ENCODE measurements around the gene C1orf232.

The C1orf232 gene

GRCh38 chr1:26189331-26189730 lies 20.6 kb upstream of the C1orf232 start:
- H3K4me3 ChIP-seq (ENCODE audit: low read depth, low read length) = no peak overlapping the region
- TF ChIP-seq CTCF (IDR thresholded peaks at IDR 0.05; ENCODE audit: low read depth, low read length, missing control alignments) = no peak
- no peak for DNase-seq (ENCODE audit: low read depth)

GRCh38 chr1:26188477-26188876 lies 19.7 kb upstream of the C1orf232 start:
- TF ChIP-seq CTCF (IDR thresholded peaks at IDR 0.05; ENCODE audit: low read depth, low read length, missing control alignments) = no peak

GRCh38 chr1:26187882-26188281 lies 19.1 kb upstream of the C1orf232 start:
- H3K4me3 ChIP-seq (ENCODE audit: low read depth, low read length) = no peak overlapping the region
- no peak for DNase-seq (ENCODE audit: low read depth)
- TF ChIP-seq CTCF (IDR thresholded peaks at IDR 0.05; ENCODE audit: low read depth, low read length, missing control alignments) = no peak

More at GRCh38 chr1:26188477-26188876, 19.7 kb upstream of the C1orf232 start:
- no peak for DNase-seq (ENCODE audit: low read depth)
- H3K4me3 ChIP-seq (ENCODE audit: low read depth, low read length) = no peak overlapping the region

GRCh38 chr1:26184883-26185282 lies 16.1 kb upstream of the C1orf232 start:
- H3K4me3 ChIP-seq (ENCODE audit: low read depth, low read length) = no peak overlapping the region
- DNase-seq (ENCODE audit: low read depth) = no peak
- TF ChIP-seq CTCF (IDR thresholded peaks at IDR 0.05; ENCODE audit: low read depth, low read length, missing control alignments) = no peak

GRCh38 chr1:26184086-26184485 lies 15.3 kb upstream of the C1orf232 start:
- no peak for TF ChIP-seq CTCF (IDR thresholded peaks at IDR 0.05; ENCODE audit: low read depth, low read length, missing control alignments)
- H3K4me3 ChIP-seq (ENCODE audit: low read depth, low read length) = no peak overlapping the region
- no peak for DNase-seq (ENCODE audit: low read depth)

GRCh38 chr1:26182383-26182696 lies 13.6 kb upstream of the C1orf232 start:
- TF ChIP-seq CTCF (IDR thresholded peaks at IDR 0.05; ENCODE audit: low read depth, low read length, missing control alignments) = no peak
- no peak for DNase-seq (ENCODE audit: low read depth)
- H3K4me3 ChIP-seq (ENCODE audit: low read depth, low read length) = no peak overlapping the region

GRCh38 chr1:26181586-26182382 lies 13.0 kb upstream of the C1orf232 start:
- TF ChIP-seq CTCF (IDR thresholded peaks at IDR 0.05; ENCODE audit: low read depth, low read length, missing control alignments) = no peak
- DNase-seq (ENCODE audit: low read depth) = no peak
- H3K4me3 ChIP-seq (ENCODE audit: low read depth, low read length) = no peak overlapping the region

Data from GM12864 (cell line).